ENCODE results near the gene UNC80.

DNA sequence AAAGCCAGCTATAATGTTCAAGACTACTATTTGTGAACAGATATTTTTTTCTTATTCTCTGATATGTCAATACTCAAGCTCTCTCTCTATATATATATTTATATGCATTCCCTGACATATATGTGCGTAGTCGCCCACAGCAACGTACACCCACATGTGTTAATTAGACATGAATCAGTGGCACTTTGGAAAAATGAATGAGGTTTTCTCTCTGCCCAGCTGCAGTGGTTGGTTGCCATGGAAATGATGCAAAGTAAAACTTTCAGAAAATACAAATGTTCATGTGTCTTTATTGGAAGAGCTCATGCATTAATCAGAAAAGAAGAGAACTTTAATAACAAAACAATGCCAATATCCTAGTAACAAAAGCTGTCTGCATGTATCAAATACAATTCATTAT is 34.7 kb downstream of the UNC80 start:
- TF ChIP-seq, protein P1, sequence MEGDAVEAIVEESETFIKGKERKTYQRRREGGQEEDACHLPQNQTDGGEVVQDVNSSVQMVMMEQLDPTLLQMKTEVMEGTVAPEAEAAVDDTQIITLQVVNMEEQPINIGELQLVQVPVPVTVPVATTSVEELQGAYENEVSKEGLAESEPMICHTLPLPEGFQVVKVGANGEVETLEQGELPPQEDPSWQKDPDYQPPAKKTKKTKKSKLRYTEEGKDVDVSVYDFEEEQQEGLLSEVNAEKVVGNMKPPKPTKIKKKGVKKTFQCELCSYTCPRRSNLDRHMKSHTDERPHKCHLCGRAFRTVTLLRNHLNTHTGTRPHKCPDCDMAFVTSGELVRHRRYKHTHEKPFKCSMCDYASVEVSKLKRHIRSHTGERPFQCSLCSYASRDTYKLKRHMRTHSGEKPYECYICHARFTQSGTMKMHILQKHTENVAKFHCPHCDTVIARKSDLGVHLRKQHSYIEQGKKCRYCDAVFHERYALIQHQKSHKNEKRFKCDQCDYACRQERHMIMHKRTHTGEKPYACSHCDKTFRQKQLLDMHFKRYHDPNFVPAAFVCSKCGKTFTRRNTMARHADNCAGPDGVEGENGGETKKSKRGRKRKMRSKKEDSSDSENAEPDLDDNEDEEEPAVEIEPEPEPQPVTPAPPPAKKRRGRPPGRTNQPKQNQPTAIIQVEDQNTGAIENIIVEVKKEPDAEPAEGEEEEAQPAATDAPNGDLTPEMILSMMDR (IDR thresholded peaks at IDR 0.05) = no peak
- no peak for TF ChIP-seq POLR2A (IDR thresholded peaks at IDR 0.05)

All from lower leg skin (tissue), 3 donors.